LNCaP clone FGC (cell line): Measurements from ENCODE around the gene DPPA4.
"Not testable (repeated sequence)": the region's sequence is repeated elsewhere in the genome, so short reads cannot be mapped to it uniquely, and the experiment has no call there.

Experiments used
- DNase-seq: peaks from one replicate; pipeline ENCODE4 v3.0.0-alpha.2; 2011; ENCODE audit warnings: low read depth
- H3K4me3 ChIP-seq: 2 replicates; pipeline ENCODE4 v1.5.1; 2011; ENCODE audit warnings: mild to moderate bottlenecking, low read depth, low read length, control low read depth
- TF ChIP-seq, protein P1 (sequence below): IDR thresholded peaks from 2 replicates; pipeline ENCODE4 v1.5.1; 2012; ENCODE audit warnings: mild to moderate bottlenecking; ENCODE audit not compliant: control insufficient read depth, insufficient read depth; ENCODE audit errors: extremely low read depth

DPPA4 gene, protein sequence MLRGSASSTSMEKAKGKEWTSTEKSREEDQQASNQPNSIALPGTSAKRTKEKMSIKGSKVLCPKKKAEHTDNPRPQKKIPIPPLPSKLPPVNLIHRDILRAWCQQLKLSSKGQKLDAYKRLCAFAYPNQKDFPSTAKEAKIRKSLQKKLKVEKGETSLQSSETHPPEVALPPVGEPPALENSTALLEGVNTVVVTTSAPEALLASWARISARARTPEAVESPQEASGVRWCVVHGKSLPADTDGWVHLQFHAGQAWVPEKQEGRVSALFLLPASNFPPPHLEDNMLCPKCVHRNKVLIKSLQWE

DNA sequence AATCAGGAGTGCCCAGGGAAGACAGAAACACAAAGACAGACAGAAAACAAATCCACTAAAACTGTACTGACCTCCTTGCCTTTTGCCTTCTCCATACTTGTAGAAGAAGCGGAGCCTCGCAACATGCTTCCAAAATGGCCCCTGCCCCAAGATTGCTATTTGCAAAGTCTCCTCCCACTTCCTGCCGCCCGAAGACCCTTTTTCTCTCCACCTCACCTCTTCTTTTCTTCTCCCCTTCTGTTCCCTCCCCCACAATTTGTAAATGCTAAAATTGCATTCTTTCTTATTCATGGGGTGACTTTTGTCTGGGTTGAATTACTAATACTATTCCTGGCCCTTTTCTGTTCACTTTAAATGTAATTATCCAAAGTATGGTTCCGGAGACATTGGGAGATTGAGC, at the start of gene DPPA4:
TSS of gene DPPA4 (minus strand) at position 154 of the 400 bp plus-strand sequence. CDS start at position 125, 29 bp downstream.
- TF ChIP-seq, protein P1, sequence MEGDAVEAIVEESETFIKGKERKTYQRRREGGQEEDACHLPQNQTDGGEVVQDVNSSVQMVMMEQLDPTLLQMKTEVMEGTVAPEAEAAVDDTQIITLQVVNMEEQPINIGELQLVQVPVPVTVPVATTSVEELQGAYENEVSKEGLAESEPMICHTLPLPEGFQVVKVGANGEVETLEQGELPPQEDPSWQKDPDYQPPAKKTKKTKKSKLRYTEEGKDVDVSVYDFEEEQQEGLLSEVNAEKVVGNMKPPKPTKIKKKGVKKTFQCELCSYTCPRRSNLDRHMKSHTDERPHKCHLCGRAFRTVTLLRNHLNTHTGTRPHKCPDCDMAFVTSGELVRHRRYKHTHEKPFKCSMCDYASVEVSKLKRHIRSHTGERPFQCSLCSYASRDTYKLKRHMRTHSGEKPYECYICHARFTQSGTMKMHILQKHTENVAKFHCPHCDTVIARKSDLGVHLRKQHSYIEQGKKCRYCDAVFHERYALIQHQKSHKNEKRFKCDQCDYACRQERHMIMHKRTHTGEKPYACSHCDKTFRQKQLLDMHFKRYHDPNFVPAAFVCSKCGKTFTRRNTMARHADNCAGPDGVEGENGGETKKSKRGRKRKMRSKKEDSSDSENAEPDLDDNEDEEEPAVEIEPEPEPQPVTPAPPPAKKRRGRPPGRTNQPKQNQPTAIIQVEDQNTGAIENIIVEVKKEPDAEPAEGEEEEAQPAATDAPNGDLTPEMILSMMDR: no peak
- DNase-seq: no peak
- no peak within 1 kb of the TSS for H3K4me3 ChIP-seq

DNA sequence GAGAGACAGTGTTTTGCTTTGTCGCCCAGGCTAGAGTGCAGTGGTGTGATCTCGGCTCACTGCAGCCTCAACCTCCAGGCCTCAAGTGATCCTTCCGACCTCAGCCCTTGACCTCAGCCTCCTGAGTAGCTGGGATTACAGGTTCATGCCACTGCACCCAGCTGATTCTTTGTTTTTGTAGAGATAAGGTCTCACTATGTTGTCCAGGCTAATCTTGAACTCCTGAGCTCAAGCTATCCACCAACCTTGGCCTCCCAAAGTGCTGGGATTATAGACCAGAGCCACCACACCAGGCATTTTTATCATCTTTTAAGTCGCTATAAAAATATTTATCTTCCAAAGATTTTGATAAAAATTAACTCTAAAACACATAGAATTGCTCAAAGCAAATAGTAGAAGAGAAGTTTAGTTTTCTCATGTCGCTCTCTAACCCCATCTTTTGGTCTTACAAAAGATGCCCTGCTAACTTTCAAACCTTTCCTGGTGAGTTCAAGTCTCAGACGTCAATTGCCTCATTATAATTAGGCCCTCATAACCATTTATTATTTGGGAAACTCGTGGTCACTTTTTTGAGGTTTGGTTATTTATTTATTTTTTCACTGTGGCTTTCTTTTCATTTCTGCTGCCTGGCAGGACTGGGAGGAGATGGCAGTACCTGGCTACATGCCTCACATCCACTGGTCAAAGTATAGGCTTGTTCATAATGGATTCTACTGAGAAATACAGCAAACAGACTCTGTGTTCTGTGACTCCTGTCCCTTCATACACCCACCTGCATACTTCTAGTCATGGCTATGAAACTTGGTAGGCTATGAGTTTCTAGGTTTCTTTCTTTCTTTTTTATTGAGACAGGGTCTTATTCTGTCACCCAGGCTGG, 48.3 kb upstream of the DPPA4 start:
- no peak overlapping the region for H3K4me3 ChIP-seq
- TF ChIP-seq, protein P1: no peak
- no peak for DNase-seq

DNA sequence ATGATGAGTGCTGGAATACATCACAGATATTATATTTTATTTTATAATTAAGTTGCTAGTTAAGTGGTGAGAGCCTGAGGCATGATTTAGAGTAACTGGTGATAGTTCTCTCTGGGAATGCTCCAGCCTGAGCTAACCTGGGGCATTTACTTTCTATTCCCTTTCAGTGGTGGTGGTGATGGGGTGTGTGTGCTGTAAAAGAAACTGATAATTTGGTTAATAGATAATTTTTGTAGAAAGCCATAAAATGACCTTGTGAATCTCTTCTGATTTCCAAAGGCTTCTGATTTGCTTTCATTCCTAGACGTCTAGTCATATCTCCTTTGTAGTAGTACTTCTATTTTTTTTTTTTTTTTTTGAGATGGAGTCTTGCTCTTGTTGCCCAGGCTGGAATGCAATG, 46.8 kb upstream of the DPPA4 start:
- H3K4me3 ChIP-seq: no peak overlapping the region
- TF ChIP-seq, protein P1: no peak
- DNase-seq: no peak

DNA sequence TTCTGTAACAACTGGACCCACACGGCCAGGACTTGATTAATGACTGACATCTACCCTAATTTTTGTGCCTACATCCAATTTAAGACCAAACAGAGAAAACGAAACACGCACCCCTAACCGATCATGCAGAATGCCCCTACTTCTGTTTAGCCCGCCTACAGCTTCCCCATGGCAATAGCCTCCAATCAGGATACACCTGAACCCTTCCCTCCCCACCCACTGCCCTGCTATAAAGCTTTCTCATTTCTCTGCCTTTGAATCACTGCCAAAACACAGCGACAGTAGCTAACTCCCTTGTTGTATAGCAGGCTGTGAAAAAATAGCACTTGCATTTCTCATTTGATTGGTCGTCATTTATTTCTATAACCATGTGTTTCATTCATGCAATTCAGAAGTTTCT, 45.2 kb upstream of the DPPA4 start:
- DNase-seq: no peak
- TF ChIP-seq, protein P1: no peak

DNA sequence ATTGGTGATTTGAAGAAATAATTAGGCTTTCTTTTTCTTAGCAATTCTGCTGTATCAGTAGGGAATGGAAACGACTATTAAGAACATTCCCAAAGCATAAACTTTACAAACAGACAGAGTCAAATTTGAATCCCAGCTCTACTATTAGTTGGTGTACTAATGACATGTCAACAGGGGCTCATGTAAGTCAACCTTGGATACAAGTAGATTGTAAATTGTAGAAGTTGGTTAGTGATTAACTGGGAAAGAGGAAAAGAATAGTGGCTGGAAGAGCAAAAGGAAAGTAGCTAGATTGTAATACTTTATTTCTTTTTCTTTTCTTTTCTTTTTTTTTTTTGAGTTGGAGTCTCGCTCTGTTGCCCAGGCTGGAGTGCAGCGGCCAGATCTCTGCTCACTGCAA, 38.6 kb upstream of the DPPA4 start:
- no peak for DNase-seq
- TF ChIP-seq, protein P1: no peak
- no peak overlapping the region for H3K4me3 ChIP-seq

More for the DNA sequence above, 45.2 kb upstream of the DPPA4 start:
- H3K4me3 ChIP-seq: no peak overlapping the region

DNA sequence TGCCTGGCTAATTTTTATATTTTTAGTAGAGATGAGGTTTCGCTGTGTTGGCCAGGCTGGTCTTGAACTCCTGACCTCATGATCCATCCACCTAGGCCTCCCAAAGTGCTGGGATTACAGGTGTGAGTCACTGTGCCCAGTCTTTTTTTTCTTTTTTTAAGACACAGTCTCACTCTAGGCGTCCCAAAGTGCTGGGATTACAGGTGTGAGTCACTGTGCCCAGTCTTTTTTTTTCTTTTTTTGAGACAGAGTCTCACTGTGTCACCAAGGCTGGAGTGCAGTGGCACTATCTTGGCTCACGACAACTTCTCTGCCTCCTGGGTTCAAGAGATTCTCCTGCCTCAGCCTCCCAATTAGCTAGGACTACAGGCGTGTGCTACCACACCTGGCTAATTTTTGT, 37.1 kb upstream of the DPPA4 start:
- H3K4me3 ChIP-seq, DNase-seq: not testable (repeated sequence)

DNA sequence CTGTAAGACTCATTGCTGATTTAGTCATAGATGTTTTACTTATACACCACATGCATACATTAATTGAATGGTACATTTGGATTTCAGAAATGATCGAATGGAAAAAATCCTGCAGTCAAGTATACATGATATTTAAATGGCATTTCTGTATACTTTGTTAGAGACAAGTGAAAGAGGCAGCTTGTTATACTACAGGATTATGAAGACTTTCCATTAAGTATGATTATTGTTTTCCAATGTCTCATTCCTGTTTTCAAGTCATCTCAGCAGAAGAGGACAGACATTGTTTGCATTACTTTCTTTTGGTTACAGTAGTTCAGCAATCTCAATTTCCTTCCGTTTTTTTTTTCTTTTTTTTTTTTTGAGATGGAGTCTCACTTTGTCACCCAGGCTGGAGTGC, 36.6 kb upstream of the DPPA4 start:
- TF ChIP-seq, protein P1: no peak
- no peak overlapping the region for H3K4me3 ChIP-seq
- no peak for DNase-seq
